Measurements from ENCODE around the gene GABBR2.

Gene GABBR2

DNA sequence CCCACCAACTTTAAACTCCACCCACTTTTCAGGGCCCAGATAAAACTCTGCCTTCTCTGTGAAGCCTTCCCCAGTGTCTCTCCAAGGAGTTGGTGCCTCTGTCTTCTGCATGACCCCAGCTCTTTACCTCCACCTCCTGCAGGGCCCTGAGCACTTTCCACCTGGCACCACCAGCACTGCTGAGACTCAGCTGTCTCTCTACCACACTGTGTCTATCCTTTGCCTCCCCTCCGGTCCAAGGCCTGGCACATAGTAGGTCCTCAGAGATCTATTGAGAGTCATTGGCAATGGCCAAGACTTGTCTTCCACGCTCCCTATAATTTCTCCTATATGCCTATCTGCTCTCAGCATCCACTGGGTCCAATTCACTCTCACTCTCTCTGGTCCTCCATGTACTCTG, 12.9 kb upstream of the GABBR2 start:
- no peak for DNase-seq (ENCODE audit: low read depth, low spot score)

GRCh38 chr9:98720402-98720801, 11.7 kb upstream of the GABBR2 start:
- no peak for DNase-seq (ENCODE audit: low read depth, low spot score)

GRCh38 chr9:98719055-98719454, 10.3 kb upstream of the GABBR2 start:
- no peak for DNase-seq (ENCODE audit: low read depth, low spot score)

DNA sequence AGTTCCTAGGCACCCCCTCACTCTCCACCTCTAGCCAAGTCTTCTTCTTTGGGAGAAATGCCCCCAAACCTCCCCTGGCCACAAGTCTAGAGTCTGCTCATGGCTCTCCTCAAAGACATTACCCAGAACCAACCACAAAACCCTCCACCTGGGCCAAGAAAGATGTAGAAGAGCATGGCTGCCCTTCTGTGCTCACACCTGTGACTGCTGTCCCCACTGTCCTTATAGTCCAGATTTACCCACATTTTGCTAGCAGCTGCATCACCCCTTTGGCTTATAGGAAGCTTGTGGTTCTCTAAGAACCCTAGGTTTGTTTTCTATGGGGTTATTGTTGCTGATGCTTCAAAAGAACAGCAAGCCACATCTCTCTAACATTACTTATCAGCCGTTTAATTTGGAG, 6.1 kb upstream of the GABBR2 start:
- no peak for DNase-seq (ENCODE audit: low read depth, low spot score)

- DNase-seq (ENCODE audit: low read depth, low spot score), result no peak
Measured at GRCh38 chr9:98712987-98713386, 4.3 kb upstream of the GABBR2 start.

DNA sequence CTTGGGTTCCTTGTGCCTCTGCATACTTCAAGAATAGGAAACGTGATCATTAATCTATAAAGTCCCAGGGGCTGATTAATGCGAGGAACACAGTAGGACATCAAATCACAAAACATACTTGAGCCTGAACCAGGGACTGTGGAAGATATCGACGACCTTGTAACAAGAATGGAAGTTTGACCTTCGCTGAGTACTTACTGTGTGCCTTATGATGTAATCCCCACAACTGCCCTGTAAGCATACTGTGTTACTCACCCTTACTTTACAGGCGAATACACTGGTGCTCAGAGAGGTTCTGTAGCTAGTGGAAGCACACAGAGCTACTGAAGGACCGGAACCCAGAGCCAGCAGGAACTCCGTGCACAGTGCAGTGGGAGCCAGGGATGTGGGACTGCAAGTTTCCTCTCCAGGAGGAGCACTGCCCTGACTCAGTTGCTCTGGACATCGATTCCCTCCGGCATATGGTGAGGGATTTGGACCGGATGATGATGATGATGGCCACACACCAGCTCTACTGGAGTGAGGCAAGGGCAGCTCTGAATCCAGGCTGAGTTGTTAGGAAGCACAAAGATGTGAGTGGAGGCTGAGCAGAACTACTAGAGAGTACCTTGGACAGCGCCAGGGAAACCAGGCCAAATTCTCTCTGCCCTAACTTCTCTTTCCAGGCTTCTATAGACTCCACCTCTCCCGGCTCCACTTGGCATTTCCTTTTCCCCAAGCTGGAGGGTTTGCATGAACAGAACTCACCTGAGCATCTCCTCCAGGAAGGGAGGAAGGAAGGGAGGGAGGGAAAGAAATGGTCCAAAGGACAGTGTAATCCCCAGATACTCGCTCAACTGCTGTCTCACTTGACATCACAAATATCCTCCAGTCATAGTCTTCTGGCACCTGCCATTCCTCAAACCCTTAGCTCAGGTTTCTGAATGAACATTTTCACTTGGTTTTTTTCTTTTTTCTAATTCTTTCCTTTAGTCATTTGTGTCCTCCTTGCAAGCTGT, 1.5 kb upstream of the GABBR2 start:
- no peak for DNase-seq (ENCODE audit: low read depth, low spot score)

GRCh38 chr9:98708103-98708932, 417 bp downstream of the GABBR2 start:
- no peak for DNase-seq (ENCODE audit: low read depth, low spot score)

DNA sequence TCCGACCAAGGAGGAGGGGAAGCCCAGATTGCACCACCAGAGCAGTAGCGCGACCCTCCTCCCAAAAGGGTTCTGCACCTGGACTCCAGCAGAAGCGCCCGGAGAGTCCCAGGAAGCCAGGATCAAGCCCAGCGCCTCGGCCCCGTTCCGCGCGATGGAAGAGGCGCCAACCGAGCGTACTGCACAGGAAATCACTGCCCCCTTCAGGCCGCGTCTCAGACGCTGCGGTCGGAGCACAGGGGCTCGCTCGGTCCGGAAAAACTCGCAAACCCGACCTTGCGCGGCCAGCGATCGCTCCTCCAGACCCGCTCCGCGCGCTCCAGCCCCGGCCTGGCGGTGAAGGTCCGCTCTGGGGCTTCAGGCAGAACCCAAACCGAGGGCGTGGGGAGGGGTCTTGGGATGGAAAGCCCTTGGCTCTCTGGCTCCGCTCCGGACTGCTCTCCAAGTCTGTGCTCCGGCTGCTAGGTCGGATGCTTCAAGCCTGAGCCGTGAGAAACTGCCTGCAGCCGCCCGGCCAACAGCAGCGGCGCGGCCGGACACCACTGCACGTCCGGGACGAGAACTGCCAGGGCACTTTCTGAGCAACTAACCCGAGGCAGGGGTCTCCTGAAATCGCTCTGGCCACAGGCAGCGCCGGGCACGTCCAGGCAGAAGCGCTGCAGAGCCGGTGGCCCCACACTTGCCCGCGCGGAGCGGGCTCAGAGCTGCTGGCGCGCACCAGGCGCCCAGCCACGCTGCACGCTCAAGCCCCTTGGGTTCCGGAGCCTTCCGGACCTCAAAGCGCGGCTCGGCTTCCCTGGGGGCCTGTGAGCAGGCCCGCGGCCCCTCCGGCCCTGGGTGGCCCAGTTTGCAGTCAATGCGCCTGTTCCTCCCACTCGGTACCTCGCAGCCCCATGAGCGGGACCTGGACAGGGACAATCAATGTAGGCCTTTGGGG, 1.3 kb downstream of the GABBR2 start:
- peak; percentile 33 for DNase-seq (ENCODE audit: low read depth, low spot score)

- no peak for DNase-seq (ENCODE audit: low read depth, low spot score)
Measured at GRCh38 chr9:98706651-98707165, 2.0 kb downstream of the GABBR2 start.

DNA sequence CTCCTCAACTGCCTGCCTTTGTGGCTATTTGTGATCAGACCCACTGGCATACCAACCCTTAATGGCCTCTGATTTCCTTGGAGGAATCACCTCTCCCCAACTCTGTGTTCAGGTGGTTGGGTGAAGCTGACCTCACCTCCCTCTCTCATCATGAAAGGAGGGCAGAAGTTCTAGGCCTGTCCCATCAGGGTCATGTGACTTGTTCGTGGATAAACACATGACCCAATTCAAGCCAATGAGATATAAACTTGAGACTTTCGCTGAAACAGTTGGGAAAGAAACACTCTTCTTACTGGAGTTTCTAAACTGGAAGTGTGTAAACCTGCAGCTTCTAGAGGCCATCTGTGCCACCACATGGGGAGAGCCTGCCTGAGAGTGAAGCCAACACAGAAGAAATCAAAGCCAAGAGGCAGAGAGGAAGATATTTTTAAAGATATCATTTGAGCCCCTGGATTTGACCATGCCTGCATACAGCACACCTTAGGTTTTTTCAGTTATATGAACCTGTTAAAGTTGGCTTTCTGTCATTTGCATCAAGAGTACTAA, 5.8 kb downstream of the GABBR2 start:
- DNase-seq (ENCODE audit: low read depth, low spot score), result no peak

DNA sequence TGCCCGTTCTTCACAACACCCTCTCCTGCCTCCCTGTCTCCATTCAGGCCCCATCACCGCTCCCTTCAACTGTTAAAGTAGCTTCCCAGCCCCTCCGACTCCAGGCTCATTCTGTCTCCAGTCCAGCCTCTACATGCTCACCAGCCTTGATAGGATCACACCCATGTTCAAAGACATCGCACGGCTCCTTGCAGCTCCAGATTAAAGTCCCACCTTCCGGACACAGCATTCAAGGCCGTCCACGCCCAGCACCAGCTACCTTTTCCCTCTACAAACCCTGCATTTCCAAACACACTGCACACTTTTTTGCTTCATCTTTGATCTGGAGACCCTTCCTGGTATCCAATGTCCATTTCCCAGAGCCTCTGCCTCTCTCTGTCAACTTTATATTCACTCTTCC, 6.4 kb downstream of the GABBR2 start:
- no peak for DNase-seq (ENCODE audit: low read depth, low spot score)

DNA sequence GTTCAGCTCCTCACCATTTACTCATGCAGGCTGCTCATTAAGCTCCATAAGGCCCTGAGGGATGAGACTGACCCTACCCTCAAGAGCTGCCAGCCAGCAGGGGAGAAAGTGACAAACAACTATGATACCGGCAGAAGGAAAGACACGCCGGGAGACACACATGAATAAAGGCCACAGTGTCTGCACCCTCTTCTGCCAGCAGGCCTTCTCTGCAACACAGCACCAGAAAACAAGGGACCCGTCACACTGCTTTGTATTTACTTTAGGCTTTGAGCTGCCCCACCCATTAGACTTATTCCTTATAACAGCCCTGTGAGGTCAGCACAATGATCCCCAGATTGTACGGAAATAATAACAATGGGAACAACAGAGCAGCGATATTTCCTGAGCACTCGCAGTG, 7.2 kb downstream of the GABBR2 start:
- DNase-seq (ENCODE audit: low read depth, low spot score), result no peak

DNA sequence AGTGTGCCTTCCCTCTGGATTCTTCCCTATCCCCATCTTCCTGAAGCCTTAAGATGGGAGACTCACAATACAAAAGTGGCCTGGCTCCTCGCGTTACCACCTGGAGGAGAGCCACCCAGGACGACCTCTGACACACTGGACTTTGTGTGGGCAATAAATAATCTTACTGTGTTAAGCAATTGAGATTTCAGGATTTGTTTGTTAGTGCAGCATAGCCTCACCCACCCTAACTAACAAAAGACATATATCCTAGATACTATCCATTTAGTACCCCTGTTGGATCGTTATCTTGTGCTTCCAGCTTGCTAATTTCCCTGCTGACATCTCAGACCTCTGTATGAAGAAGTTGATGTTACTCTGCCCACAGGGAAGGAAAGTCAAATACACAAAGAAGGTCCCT, 7.9 kb downstream of the GABBR2 start:
- DNase-seq (ENCODE audit: low read depth, low spot score), result no peak

GRCh38 chr9:98698856-98699255, 9.9 kb downstream of the GABBR2 start:
- DNase-seq (ENCODE audit: low read depth, low spot score), result no peak

GRCh38 chr9:98694943-98695342, 13.8 kb downstream of the GABBR2 start:
- no peak for DNase-seq (ENCODE audit: low read depth, low spot score)

GRCh38 chr9:98692392-98692791, 16.3 kb downstream of the GABBR2 start:
- DNase-seq (ENCODE audit: low read depth, low spot score), result no peak

DNA sequence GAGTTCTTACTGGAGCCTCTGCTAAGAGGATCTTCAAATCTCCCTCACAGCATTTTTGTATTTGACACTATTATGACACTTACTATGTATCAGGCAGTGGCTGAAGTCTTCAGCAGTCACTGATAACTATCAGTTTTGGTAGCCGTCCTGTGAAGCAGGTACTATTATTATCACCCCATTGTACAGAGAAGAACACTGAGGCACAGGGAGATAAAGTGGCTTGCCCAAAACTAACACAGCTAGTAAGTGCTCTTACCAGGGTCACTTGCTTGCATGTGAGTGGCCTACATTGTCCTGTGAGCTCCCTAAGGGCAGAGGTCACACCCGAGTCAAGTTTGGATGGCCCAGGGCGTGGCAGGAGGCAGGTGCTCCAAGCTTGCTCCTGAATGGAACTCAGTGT, 16.8 kb downstream of the GABBR2 start:
- DNase-seq (ENCODE audit: low read depth, low spot score), result no peak

DNA sequence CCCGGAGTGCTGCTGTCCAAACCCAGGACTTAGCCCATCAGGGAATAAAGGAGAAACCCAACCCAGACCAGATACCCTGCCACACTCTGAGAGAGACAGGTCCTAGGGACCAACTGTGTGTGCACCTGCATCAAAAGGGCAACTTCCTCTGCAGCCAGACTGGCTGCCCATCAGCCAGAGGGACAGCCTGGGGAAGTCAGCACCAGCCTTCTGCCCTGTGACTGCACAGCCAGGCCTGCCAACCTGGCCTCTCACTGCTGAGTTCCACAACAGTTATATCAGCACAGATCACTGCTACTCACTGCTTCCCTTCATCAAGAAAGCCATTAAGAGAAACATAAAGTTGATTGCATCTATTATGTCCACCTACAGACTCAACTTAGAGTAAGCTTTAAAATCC, 18.0 kb downstream of the GABBR2 start:
- no peak for DNase-seq (ENCODE audit: low read depth, low spot score)

DNA sequence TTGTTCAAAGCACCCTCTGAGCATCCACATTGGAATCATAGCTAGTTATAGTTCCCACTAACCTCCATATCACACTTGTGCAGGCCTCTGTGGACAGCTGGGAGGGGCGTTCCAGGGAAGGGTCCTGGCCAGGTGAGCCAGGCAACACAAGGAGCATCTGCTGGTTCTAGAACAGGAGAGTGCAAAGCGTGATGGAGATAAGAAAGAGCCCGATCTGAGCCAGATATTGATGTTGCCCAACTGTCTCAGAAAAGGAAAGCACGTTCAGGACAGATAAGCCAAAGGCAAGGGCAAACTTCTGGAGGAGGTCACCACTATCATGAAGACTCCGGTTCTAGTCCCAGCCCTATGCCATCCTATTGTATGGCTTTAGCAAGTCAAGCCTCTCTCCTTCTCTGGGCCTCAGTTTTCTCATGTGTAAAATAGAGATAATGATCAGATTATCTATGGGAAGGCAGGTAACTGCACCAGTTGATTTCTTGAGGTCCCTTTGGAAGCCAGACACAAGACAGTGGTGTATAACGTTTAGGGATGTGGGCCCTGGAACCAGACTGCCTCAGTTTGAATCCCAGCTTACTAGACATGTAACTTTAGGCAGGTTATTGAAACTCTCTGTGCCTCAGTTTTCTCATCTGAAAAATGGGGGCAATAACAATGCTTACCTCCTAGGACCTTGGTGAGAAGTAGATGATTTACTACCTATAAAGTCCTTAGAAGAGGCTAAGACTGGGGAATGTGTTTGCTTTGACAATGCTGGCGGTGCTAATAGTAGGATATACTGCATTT, 19.8 kb downstream of the GABBR2 start:
- no peak for DNase-seq (ENCODE audit: low read depth, low spot score)

- DNase-seq (ENCODE audit: low read depth, low spot score), result no peak
Measured at GRCh38 chr9:98687911-98688310, 20.8 kb downstream of the GABBR2 start.
